ENCODE measurements around the gene ACTG2. TPM values are rescaled to one million over a fixed set of nuclear protein-coding genes. Genes with fewer than 3 reads are reported as not detected.

The ACTG2 gene
- total and polyA plus RNA-seq, 2 donors from 2014 or later = 6.6 to 13.7 TPM

GRCh38 chr2:73916666-73917065 lies 23.9 kb downstream of the ACTG2 start:
- H3K9me3 ChIP-seq (ENCODE audit: control insufficient read depth in 2 of 3, insufficient read depth in 1 of 3, low read length in 3 of 3) = no peaks in the 10 kb centered on the region
- no peak overlapping the region for H3K9ac ChIP-seq (ENCODE audit: low read length in 3 of 3)
- no peak for DNase-seq
- no peak overlapping the region for H3K4me3 ChIP-seq (ENCODE audit: low read length in 3 of 3)
- TF ChIP-seq, protein P1, sequence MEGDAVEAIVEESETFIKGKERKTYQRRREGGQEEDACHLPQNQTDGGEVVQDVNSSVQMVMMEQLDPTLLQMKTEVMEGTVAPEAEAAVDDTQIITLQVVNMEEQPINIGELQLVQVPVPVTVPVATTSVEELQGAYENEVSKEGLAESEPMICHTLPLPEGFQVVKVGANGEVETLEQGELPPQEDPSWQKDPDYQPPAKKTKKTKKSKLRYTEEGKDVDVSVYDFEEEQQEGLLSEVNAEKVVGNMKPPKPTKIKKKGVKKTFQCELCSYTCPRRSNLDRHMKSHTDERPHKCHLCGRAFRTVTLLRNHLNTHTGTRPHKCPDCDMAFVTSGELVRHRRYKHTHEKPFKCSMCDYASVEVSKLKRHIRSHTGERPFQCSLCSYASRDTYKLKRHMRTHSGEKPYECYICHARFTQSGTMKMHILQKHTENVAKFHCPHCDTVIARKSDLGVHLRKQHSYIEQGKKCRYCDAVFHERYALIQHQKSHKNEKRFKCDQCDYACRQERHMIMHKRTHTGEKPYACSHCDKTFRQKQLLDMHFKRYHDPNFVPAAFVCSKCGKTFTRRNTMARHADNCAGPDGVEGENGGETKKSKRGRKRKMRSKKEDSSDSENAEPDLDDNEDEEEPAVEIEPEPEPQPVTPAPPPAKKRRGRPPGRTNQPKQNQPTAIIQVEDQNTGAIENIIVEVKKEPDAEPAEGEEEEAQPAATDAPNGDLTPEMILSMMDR (IDR thresholded peaks at IDR 0.05; ENCODE audit: borderline replicate concordance, extremely low read depth, insufficient read depth) = no peak
- intact Hi-C loops (cut with DNase I) = no loop called here
- no peaks in the 10 kb centered on the region for H3K27me3 ChIP-seq (ENCODE audit: control insufficient read depth, insufficient read depth, low read length)
- H3K27ac ChIP-seq (ENCODE audit: low read depth in 2 of 2, low read length in 2 of 2) = no peak overlapping the region
- FAIRE-seq = no peak
- H3K4me1 ChIP-seq (ENCODE audit: control insufficient read depth in 2 of 3, insufficient read depth in 2 of 3, low read depth in 1 of 3, low read length in 3 of 3) = no peaks in the 10 kb centered on the region
- H3K36me3 ChIP-seq (ENCODE audit: control insufficient read depth in 2 of 3, insufficient read depth in 3 of 3, low read length in 3 of 3) = no peaks in the 10 kb centered on the region

DNA sequence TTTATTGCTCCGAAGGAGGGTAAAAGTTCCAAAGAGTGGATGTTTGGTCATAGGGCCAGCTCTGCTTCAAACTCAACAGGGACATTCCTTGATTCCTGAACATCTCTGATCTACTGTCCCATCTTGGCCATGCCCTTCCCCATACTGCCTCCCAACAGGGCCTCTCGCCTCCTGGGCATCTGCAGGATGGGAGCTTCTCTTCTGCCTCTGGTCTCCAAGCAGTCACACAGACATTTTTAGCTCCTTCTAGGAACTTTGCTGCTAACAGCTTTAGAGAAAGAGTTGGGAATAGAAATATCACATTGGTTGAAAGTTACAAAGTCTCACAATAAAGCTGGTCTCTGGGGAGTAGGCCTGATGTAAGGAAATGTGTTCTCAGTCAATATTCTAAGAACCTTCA lies 24.5 kb downstream of the ACTG2 start:
- intact Hi-C loops (cut with DNase I) = no loop called here
- H3K4me1 ChIP-seq (ENCODE audit: control insufficient read depth in 2 of 3, insufficient read depth in 2 of 3, low read depth in 1 of 3, low read length in 3 of 3) = no peaks in the 10 kb centered on the region
- TF ChIP-seq, protein P1 (IDR thresholded peaks at IDR 0.05; ENCODE audit: borderline replicate concordance, extremely low read depth, insufficient read depth) = no peak
- H3K9me3 ChIP-seq (ENCODE audit: control insufficient read depth in 2 of 3, insufficient read depth in 1 of 3, low read length in 3 of 3) = no peaks in the 10 kb centered on the region
- H3K36me3 ChIP-seq (ENCODE audit: control insufficient read depth in 2 of 3, insufficient read depth in 3 of 3, low read length in 3 of 3) = no peaks in the 10 kb centered on the region
- FAIRE-seq = no peak
- H3K9ac ChIP-seq (ENCODE audit: low read length in 3 of 3) = no peak overlapping the region
- H3K4me3 ChIP-seq (ENCODE audit: low read length in 3 of 3) = no peak overlapping the region
- H3K27me3 ChIP-seq (ENCODE audit: control insufficient read depth, insufficient read depth, low read length) = no peaks in the 10 kb centered on the region
- DNase-seq = no peak
- no peak overlapping the region for H3K27ac ChIP-seq (ENCODE audit: low read depth in 2 of 2, low read length in 2 of 2)

- no peak for DNase-seq
- Histone ChIP-seq H3K9me3 (ENCODE audit: control insufficient read depth in 2 of 3, insufficient read depth in 1 of 3, low read length in 3 of 3) (no peaks in the 10 kb centered on the region), H3K4me1 (ENCODE audit: control insufficient read depth in 2 of 3, insufficient read depth in 2 of 3, low read depth in 1 of 3, low read length in 3 of 3) (no peaks in the 10 kb centered on the region), H3K4me3 (ENCODE audit: low read length in 3 of 3) (no peak overlapping the region), H3K9ac (ENCODE audit: low read length in 3 of 3) (no peak overlapping the region), H3K27ac (ENCODE audit: low read depth in 2 of 2, low read length in 2 of 2) (no peak overlapping the region), H3K27me3 (ENCODE audit: control insufficient read depth, insufficient read depth, low read length) (no peaks in the 10 kb centered on the region), H3K36me3 (ENCODE audit: control insufficient read depth in 2 of 3, insufficient read depth in 3 of 3, low read length in 3 of 3) (no peaks in the 10 kb centered on the region)
- intact Hi-C loops (cut with DNase I) = no loop called here
- TF ChIP-seq, protein P1 (IDR thresholded peaks at IDR 0.05; ENCODE audit: borderline replicate concordance, extremely low read depth, insufficient read depth) = no peak
- FAIRE-seq = no peak
Observed at GRCh38 chr2:73917696-73918207, 24.9 kb downstream of the ACTG2 start.

- H3K9me3 ChIP-seq (ENCODE audit: control insufficient read depth in 2 of 3, insufficient read depth in 1 of 3, low read length in 3 of 3) = no peaks in the 10 kb centered on the region
- no peaks in the 10 kb centered on the region for H3K36me3 ChIP-seq (ENCODE audit: control insufficient read depth in 2 of 3, insufficient read depth in 3 of 3, low read length in 3 of 3)
Observed at GRCh38 chr2:73918856-73919255, 26.0 kb downstream of the ACTG2 start.

More at GRCh38 chr2:73918856-73919255, 26.0 kb downstream of the ACTG2 start:
- TF ChIP-seq, protein P1 (IDR thresholded peaks at IDR 0.05; ENCODE audit: borderline replicate concordance, extremely low read depth, insufficient read depth) = no peak
- no peaks in the 10 kb centered on the region for H3K27me3 ChIP-seq (ENCODE audit: control insufficient read depth, insufficient read depth, low read length)
- FAIRE-seq = no peak
- H3K9ac ChIP-seq (ENCODE audit: low read length in 3 of 3) = no peak overlapping the region
- H3K27ac ChIP-seq (ENCODE audit: low read depth in 2 of 2, low read length in 2 of 2) = no peak overlapping the region
- no peak for DNase-seq
- H3K4me1 ChIP-seq (ENCODE audit: control insufficient read depth in 2 of 3, insufficient read depth in 2 of 3, low read depth in 1 of 3, low read length in 3 of 3) = no peaks in the 10 kb centered on the region
- no peak overlapping the region for H3K4me3 ChIP-seq (ENCODE audit: low read length in 3 of 3)
- intact Hi-C loops (cut with DNase I) = no loop called here
